HCT116 (cell line): ENCODE measurements around the gene GRK5. TPM values are rescaled to one million over a fixed set of nuclear protein-coding genes. Genes with fewer than 3 reads are reported as not detected.

Experiments used
- ATAC-seq: fragments of 200-7000 bp; cut with Tn5 transposase; 2 replicates; pipeline ENCODE4 v1.9.1; 2020; ENCODE audit warnings: mild to moderate bottlenecking, moderate library complexity
- BruUV-seq: library from RNA; stranded (reverse); fragments of 400-500 nt; replicated peaks from 2 replicates; lab custom pipeline; 2021; lab: Mats Ljungman, UMichigan
- CTCF ChIA-PET: fragments of 300-600 bp; sonication (Branson Sonifier 250); formaldehyde crosslinking; loops from one replicate; lab custom pipeline; 2021; ENCODE audit warnings: antibody characterized with exemption; lab: Charles Lee
- POLR2A ChIA-PET: fragments of 300-600, 350-600 bp; sonication (Branson Sonifier 250); formaldehyde crosslinking; loops from one replicate; lab custom pipeline; 2021; ENCODE audit warnings: antibody characterized with exemption; lab: Charles Lee
- RAD21 ChIA-PET, 2 experiments: fragments of 300-600 bp; sonication (Branson Sonifier 250); formaldehyde crosslinking; loops; one replicate each; lab custom pipeline; 2023; ENCODE audit warnings: low total read pairs in 2 of 2; ENCODE audit not compliant: uncharacterized antibody in 2 of 2, unreplicated experiment in 2 of 2, low non-redundant PET in 1 of 2; lab: Charles Lee
- DNase-seq: peaks from one replicate; pipeline ENCODE4 v3.0.0-alpha.2; 2010; ENCODE audit warnings: low read depth, low spot score
- H2AFZ ChIP-seq: fragments of 200-600 bp; shearing (Covaris generic), sonication (generic); 2 replicates; pipeline ENCODE4 v1.6.1; 2017; ENCODE audit warnings: low read depth, mixed run types, mixed read lengths, antibody characterized with exemption, low read length; ENCODE audit not compliant: poor library complexity, severe bottlenecking
- H3K27ac ChIP-seq: 2 replicates; pipeline ENCODE4 v1.5.1; 2012; ENCODE audit warnings: low read depth, low read length
- H3K27me3 ChIP-seq: fragments of 200-600 bp; sonication (generic); 2 replicates; pipeline ENCODE4 v1.6.1; 2016; ENCODE audit warnings: mixed run types, low read length, mixed read lengths; ENCODE audit not compliant: insufficient read depth
- H3K36me3 ChIP-seq, 2 experiments: fragments of 200-500 bp in 1 of 2; fragments of 200-600 bp in 1 of 2; sonication (Bioruptor generic) in 1 of 2; sonication (generic) in 1 of 2; 2 replicates each; pipeline versions ENCODE4 v1.5.1 to v1.6.1; 2014 to 2016; ENCODE audit warnings: low read length in 2 of 2, inconsistent platforms in 1 of 2, mixed read lengths in 1 of 2, mixed run types in 1 of 2; ENCODE audit not compliant: insufficient read depth in 2 of 2, control insufficient read depth in 1 of 2
- H3K4me1 ChIP-seq, 2 experiments: fragments of 200-600 bp in 1 of 2; sonication (generic) in 1 of 2; 2 replicates each; pipeline versions ENCODE4 v1.5.1 to v1.6.1; 2012 to 2017; ENCODE audit warnings: low read length in 2 of 2, inconsistent platforms in 1 of 2, mild to moderate bottlenecking in 1 of 2, mixed read lengths in 1 of 2, mixed run types in 1 of 2, moderate library complexity in 1 of 2; ENCODE audit not compliant: insufficient read depth in 2 of 2, control insufficient read depth in 1 of 2
- H3K4me2 ChIP-seq: fragments of 200-600 bp; sonication (generic); 2 replicates; pipeline ENCODE4 v1.6.1; 2017; ENCODE audit warnings: mixed run types, low read length, mixed read lengths
- H3K4me3 ChIP-seq, 2 experiments: fragments of 200-600 bp in 1 of 2; sonication (generic) in 1 of 2; replicated peaks in 1 of 2; 2 replicates each; pipeline ENCODE4 v1.5.1; 2011 to 2016; ENCODE audit warnings: low read length in 2 of 2, control low read depth in 1 of 2, low read depth in 1 of 2, mild to moderate bottlenecking in 1 of 2, mixed read lengths in 1 of 2, mixed run types in 1 of 2
- H3K79me2 ChIP-seq: fragments of 200-600 bp; sonication (generic); 2 replicates; pipeline ENCODE4 v1.6.1; 2017; ENCODE audit warnings: mild to moderate bottlenecking, mixed run types, low read length, moderate library complexity, mixed read lengths; ENCODE audit not compliant: insufficient read depth
- H3K9ac ChIP-seq: fragments of 200-600 bp; sonication (generic); 2 replicates; pipeline ENCODE4 v1.6.1; 2016; ENCODE audit warnings: low read length, mixed read lengths
- H3K9me2 ChIP-seq: fragments of 200-600 bp; sonication (generic), shearing (Covaris generic); 2 replicates; pipeline ENCODE4 v1.6.1; 2017; ENCODE audit warnings: mixed run types, mild to moderate bottlenecking, moderate library complexity; ENCODE audit not compliant: insufficient read depth
- H3K9me3 ChIP-seq, 2 experiments: fragments of 200-500 bp in 1 of 2; fragments of 200-600 bp in 1 of 2; sonication (Bioruptor generic) in 1 of 2; sonication (generic) in 1 of 2; 2 replicates each; pipeline ENCODE4 v1.6.1; 2014 to 2017; ENCODE audit warnings: low read length in 2 of 2, mixed read lengths in 2 of 2, inconsistent platforms in 1 of 2, low read depth in 1 of 2, mild to moderate bottlenecking in 1 of 2, mixed run types in 1 of 2, moderate library complexity in 1 of 2; ENCODE audit not compliant: control insufficient read depth in 1 of 2, insufficient read depth in 1 of 2
- H4K20me1 ChIP-seq: fragments of 200-600 bp; sonication (generic), shearing (Covaris generic); 2 replicates; pipeline ENCODE4 v1.6.1; 2017; ENCODE audit warnings: mixed run types, mild to moderate bottlenecking, moderate library complexity; ENCODE audit not compliant: insufficient read depth
- CEBPB ChIP-seq: IDR thresholded peaks from 2 replicates; pipeline ENCODE4 v1.6.1; 2012; ENCODE audit warnings: low read depth
- CTCF ChIP-seq, 3 experiments: fragments of 200-600 bp in 1 of 3; sonication (generic) in 1 of 3; IDR thresholded peaks in 2 of 3; conservative IDR thresholded peaks in 1 of 3; 2 replicates each; pipeline ENCODE4 v1.5.1; 2012 to 2017; ENCODE audit warnings: low read depth in 2 of 3, low read length in 2 of 3, antibody characterized with exemption in 1 of 3, borderline replicate concordance in 1 of 3, control low read depth in 1 of 3, mild to moderate bottlenecking in 1 of 3, mixed read lengths in 1 of 3, mixed run types in 1 of 3, moderate library complexity in 1 of 3; ENCODE audit not compliant: insufficient read depth in 1 of 3
- EZH2phosphoT487 ChIP-seq: fragments of 200-600 bp; IDR thresholded peaks from 2 replicates; pipeline ENCODE4 v1.6.1; 2018; ENCODE audit warnings: antibody characterized with exemption, borderline replicate concordance
- FOSL1 ChIP-seq: IDR thresholded peaks from 2 replicates; pipeline ENCODE4 v1.6.1; 2012; ENCODE audit warnings: low read depth
- JUND ChIP-seq: IDR thresholded peaks from 2 replicates; pipeline ENCODE4 v1.6.1; 2012
- SP1 ChIP-seq: IDR thresholded peaks from 2 replicates; pipeline ENCODE4 v1.6.1; 2012; ENCODE audit warnings: low read depth
- TCF7L2 ChIP-seq: IDR thresholded peaks from 2 replicates; pipeline ENCODE4 v1.7.0; 2011; ENCODE audit warnings: borderline replicate concordance, inconsistent platforms; ENCODE audit not compliant: insufficient read depth, insufficient read length; ENCODE audit errors: extremely low read depth
- YY1 ChIP-seq: IDR thresholded peaks from 2 replicates; pipeline ENCODE4 v1.6.1; 2011; ENCODE audit warnings: low read length, low read depth, moderate library complexity, mild to moderate bottlenecking; ENCODE audit not compliant: insufficient replicate concordance; ENCODE audit errors: extremely low read depth
- ZBTB33 ChIP-seq: IDR thresholded peaks from 2 replicates; pipeline ENCODE4 v1.6.1; 2011; ENCODE audit warnings: mild to moderate bottlenecking, low read length, moderate library complexity; ENCODE audit not compliant: insufficient replicate concordance; ENCODE audit errors: extremely low read depth
- ZNF274 ChIP-seq: fragments of 200-500 bp; sonication (Bioruptor generic); IDR thresholded peaks from 2 replicates; pipeline ENCODE4 v1.6.1; 2014; ENCODE audit warnings: mild to moderate bottlenecking, low read depth, low read length, inconsistent platforms
- intact Hi-C: fragments of 100-400 bp; cut with micrococcal nuclease; formaldehyde crosslinking; loops from 2 replicates; pipeline ENCODE4 v1.10.0; 2022
- total RNA-seq: library from RNA; stranded (reverse); gene quantifications from one replicate; pipeline ENCODE4 v1.2.1, GENCODE V29; 2021; ENCODE audit not compliant: unreplicated experiment

GRK5 gene
- total RNA-seq, 1 experiment from 2014 or later: 7.3 TPM

- peak overlapping the region; percentile 55 for H3K9ac ChIP-seq
- CTCF ChIA-PET: interaction anchor here (0.9 kb wide), 1 partner anchor 109 kb away, joined by 3 read pairs; no protein-coding TSS in a partner anchor
- H3K9me3 ChIP-seq: no peaks in the 10 kb centered on the region
Observed at GRCh38 chr10:119306514-119306951, 99.2 kb downstream of the GRK5 start.

More at GRCh38 chr10:119306514-119306951, 99.2 kb downstream of the GRK5 start:
- Histone ChIP-seq H3K4me3 (peak overlapping the region in 1 of 2 experiments; percentile 15; a peak in 2 of 4 replicates), H2AFZ (peak overlapping the region; percentile 12), H3K27me3 (no peaks in the 10 kb centered on the region), H3K4me2 (peak overlapping the region; percentile 59), H3K4me1 (peaks cover 32 to 71% of the 10 kb centered on the region in 2 experiments), H4K20me1 (no peaks in the 10 kb centered on the region), H3K9me2 (no peaks in the 10 kb centered on the region), H3K27ac (peak overlapping the region; percentile 77), H3K36me3 (no peaks in the 10 kb centered on the region), H3K79me2 (no peaks in the 10 kb centered on the region)
- TF ChIP-seq ZNF274 (no peak), EZH2phosphoT487 (no peak), CEBPB (no peak), SP1 (no peak), FOSL1 (no peak), ZBTB33 (no peak), TCF7L2 (peak; percentile 10), JUND (no peak), YY1 (peak; percentile 47), CTCF (IDR thresholded peaks at IDR 0.05 in 2 of 3, conservative IDR thresholded peaks at IDR 0.05 in 1 of 3; ENCODE audit: borderline replicate concordance in 1 of 3, insufficient read depth in 1 of 3, low read depth in 2 of 3, low read length in 2 of 3) (peak in 2 of 3 experiments; percentile 70 to 71; a peak in 4 of 6 replicates)
- intact Hi-C loops: no loop called here
- peak; percentile 73 for ATAC-seq
- POLR2A ChIA-PET: interaction anchor here (1.0 kb wide), 1 partner anchor 10 kb away, joined by 5 read pairs; no protein-coding TSS in a partner anchor
- RAD21 ChIA-PET: interaction anchor here in 1 of 2 experiments (0.8 kb wide), 1 partner anchor 99 kb away, joined by 3 read pairs; the partner anchor contains the start of gene GRK5
- DNase-seq: no peak
- no TSS peak for BruUV-seq
